Right renal cortex interstitium (tissue), 3 donors: ENCODE measurements around the gene SLC22A5. TPM values are rescaled to one million over a fixed set of nuclear protein-coding genes. Genes with fewer than 3 reads are reported as not detected.

Source experiments
- DNase-seq, 3 donors: peaks; one replicate each; pipeline ENCODE4 v3.0.0-alpha.2; 2013; ENCODE audit warnings: low read depth in 3 of 3, low spot score in 2 of 3
- polyA plus RNA-seq, 3 donors: library from polyadenylated mRNA; unstranded; fragments of 120-200 nt; gene quantifications; one replicate each; pipeline ENCODE4 v1.2.1, GENCODE V29; 2013; ENCODE audit not compliant: insufficient read length in 3 of 3

Gene SLC22A5
- polyA plus RNA-seq, 3 donors: 44.1 to 52.4 (median 45.1) TPM

GRCh38 chr5:132364319-132364718 lies 5.2 kb upstream of the SLC22A5 start:
- no peak for DNase-seq

GRCh38 chr5:132365213-132365612 lies 4.3 kb upstream of the SLC22A5 start:
- no peak for DNase-seq

GRCh38 chr5:132368186-132368585 lies 1.3 kb upstream of the SLC22A5 start:
- DNase-seq: no peak

GRCh38 chr5:132369007-132369473 lies 470 bp upstream of the SLC22A5 start:
- DNase-seq: peak in 2 of 3 donors; percentile 36 to 54

- no peak for DNase-seq
These were observed 866 bp downstream of the SLC22A5 start for GRCh38 chr5:132370181-132370970.

- DNase-seq: no peak
These were observed 1.6 kb downstream of the SLC22A5 start for GRCh38 chr5:132370971-132371602.

GRCh38 chr5:132371603-132371994 lies 2.1 kb downstream of the SLC22A5 start:
- DNase-seq: no peak

- no peak for DNase-seq
These were observed 2.6 kb downstream of the SLC22A5 start for GRCh38 chr5:132372127-132372526.

- DNase-seq: no peak
These were observed 3.0 kb downstream of the SLC22A5 start for GRCh38 chr5:132372542-132372941.

GRCh38 chr5:132375957-132376356 lies 6.4 kb downstream of the SLC22A5 start:
- no peak for DNase-seq

GRCh38 chr5:132376694-132377641 lies 7.5 kb downstream of the SLC22A5 start:
- DNase-seq: no peak

- no peak for DNase-seq
These were observed 8.2 kb downstream of the SLC22A5 start for GRCh38 chr5:132377738-132378137.

- DNase-seq: no peak
These were observed 9.1 kb downstream of the SLC22A5 start for GRCh38 chr5:132378580-132378979.

- DNase-seq: no peak
These were observed 10.5 kb downstream of the SLC22A5 start for GRCh38 chr5:132380047-132380446.

GRCh38 chr5:132380741-132381140 lies 11.2 kb downstream of the SLC22A5 start:
- no peak for DNase-seq

GRCh38 chr5:132381614-132382013 lies 12.1 kb downstream of the SLC22A5 start:
- DNase-seq: no peak

- no peak for DNase-seq
These were observed 13.8 kb downstream of the SLC22A5 start for GRCh38 chr5:132383261-132383660.

GRCh38 chr5:132383984-132384383 lies 14.5 kb downstream of the SLC22A5 start:
- DNase-seq: no peak

GRCh38 chr5:132384506-132385050 lies 15.1 kb downstream of the SLC22A5 start:
- DNase-seq: no peak

GRCh38 chr5:132385326-132386105 lies 16.0 kb downstream of the SLC22A5 start:
- DNase-seq: peak in 1 of 3 donors; percentile 39
